Renal cortical epithelial cell (primary cell): ENCODE data around the gene C1QTNF2. TPM values are rescaled to one million over a fixed set of nuclear protein-coding genes. Genes with fewer than 3 reads are reported as not detected.
A peak's percentile ranks its signal among the peaks of the same experiment; 100 is the strongest.

Experiments used
- DNase-seq: peaks from one replicate; pipeline ENCODE4 v3.0.0-alpha.2; 2011; ENCODE audit warnings: low read depth
- total RNA-seq: library from RNA; depleted of rRNA; stranded (reverse); fragments of >200 nt; gene quantifications from 2 replicates; pipeline ENCODE4 v1.2.3, GENCODE V29; 2014

Gene C1QTNF2, protein sequence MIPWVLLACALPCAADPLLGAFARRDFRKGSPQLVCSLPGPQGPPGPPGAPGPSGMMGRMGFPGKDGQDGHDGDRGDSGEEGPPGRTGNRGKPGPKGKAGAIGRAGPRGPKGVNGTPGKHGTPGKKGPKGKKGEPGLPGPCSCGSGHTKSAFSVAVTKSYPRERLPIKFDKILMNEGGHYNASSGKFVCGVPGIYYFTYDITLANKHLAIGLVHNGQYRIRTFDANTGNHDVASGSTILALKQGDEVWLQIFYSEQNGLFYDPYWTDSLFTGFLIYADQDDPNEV
- total RNA-seq = not detected in 2 replicates

DNA sequence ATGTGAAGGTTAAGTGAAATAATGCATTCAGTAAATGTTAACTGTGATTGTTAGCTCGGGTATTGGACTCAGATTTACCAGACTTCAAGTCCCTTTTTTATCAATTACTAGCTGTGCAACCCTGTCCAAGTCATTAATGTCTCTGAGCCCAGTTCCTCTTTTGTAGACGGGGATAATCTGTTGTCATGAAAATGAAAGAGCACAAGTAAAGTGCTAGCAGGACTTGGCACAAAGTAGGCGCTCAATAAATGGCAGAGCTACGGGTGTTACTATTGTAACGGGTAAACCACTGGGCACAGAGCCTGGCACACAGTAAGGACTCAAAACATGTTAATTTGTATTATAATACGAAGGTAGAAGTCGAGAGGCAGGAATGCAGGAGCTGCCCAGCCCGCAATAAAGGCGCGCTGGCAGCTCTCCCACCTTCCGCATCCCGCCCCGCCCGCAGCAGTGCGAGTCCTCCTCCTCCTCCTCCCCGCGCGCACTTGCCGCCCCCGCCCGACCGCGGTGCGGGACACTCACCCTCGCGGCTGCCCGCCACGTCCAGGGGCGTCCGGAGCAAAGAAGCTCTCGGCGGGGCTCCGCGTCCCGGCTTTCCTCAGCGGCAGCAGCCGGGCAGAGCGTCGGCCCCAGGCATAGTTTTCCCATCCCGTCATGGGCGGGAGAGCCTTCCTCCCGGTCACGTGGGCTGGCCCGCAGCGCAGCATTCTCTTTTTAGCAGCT lies at the start of gene C1QTNF2:
Gene C1QTNF2, minus strand, starts transcription at position 637 of the 723 bp plus-strand sequence. CDS start 15,615 bp downstream, outside the sequence.
- DNase-seq = no peak

DNA sequence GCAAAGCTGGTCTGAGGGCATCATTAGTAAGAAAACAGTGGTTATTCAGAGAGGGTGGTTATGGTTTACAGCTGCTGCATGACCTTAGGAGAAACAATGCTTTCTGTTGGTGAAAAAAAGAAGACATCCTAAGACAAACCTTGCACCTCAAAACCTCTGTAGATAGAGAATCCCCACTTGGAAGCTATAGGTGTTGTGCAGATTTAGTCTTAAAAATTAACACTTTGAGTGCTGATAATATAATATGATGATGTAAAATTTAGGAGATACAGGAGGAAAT lies 49.8 kb upstream of the C1QTNF2 start:
- no peak for DNase-seq

DNA sequence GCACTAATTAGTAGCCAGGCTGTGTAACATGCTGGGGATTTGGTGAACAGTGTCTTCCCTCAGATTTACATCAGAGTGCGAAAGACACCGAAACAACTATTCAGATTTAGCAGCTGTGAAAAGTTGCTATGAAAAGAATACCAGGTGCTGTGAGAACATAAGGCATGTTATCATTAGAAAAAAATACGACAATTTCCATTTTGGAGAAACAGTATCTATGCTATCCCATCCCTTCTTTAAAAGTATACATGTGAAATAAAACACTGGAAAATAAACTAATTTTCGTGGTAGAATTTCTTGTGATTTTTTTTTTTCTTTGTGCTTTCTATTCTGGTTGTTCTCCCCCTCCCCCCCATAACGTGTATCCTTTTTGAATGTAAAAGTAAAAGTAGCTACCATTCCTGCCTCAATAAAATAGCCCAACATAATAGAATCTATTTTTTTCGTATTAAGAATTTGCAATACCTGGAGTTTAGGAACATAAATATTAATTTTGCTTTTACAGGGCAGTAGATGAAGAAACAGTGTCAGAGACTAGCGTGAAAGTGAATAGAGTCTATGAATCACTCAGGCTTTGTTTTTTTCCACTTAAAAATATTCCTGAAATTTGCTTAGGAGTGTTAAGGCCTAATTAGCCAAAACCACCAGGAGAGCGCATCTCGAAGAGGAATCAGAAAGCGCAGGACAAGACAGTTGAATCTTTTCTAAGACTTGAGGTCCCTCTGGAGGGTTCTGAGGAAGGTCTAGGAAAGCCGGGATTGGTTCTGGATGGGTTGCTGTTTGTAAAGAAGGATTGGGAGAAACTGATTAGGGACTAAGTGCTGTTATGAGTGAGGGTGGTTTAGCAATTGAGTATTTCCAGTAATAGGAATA lies 49.3 kb upstream of the C1QTNF2 start:
- no peak for DNase-seq

DNA sequence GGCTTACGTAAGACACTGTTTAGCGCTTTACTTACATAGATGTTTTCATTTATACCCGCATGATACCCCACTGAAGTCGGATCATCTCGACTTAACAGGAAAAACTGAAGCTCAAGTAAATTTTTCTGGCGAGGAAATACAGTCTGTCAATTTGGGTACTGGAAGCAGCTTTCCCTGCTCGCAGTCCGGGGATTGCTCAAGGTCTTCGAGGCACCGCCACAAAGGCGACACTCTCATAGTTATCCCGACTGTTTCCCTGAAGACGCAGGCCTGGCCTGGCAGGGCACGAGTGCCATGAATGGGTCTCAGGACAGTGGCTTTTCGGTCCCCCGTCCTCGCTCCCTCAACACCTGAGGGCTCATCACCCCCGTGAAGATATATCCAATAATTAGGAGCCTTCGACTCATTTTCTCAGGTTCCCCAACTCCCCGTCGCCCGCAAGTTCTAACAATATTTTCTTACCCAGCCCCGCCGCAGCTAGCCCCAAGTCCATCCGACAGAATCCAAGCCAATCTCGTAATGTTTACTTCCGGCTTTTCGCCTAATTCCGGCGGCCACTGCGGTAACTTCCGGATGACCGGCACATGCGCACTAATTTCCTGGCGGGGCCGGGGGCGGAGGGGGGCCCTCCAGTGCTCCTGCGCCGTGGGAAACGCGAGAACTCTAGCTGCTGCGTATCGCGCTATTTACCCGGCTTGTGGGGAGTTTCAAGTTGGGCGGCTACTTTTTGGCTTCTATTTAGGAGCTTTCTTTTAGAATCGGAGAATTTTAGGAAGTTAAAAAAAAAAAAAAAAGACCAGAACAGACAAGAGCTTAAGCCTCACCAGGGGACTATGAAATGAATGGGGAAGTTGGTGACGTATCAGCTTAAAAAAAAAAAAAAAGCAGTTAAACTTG lies 48.4 kb upstream of the C1QTNF2 start, which contains the start of gene SLU7:
Gene SLU7, minus strand, starts transcription at position 521 of the 897 bp plus-strand sequence. CDS start 3,787 bp downstream, outside the sequence.
- DNase-seq = peak; percentile 90

DNA sequence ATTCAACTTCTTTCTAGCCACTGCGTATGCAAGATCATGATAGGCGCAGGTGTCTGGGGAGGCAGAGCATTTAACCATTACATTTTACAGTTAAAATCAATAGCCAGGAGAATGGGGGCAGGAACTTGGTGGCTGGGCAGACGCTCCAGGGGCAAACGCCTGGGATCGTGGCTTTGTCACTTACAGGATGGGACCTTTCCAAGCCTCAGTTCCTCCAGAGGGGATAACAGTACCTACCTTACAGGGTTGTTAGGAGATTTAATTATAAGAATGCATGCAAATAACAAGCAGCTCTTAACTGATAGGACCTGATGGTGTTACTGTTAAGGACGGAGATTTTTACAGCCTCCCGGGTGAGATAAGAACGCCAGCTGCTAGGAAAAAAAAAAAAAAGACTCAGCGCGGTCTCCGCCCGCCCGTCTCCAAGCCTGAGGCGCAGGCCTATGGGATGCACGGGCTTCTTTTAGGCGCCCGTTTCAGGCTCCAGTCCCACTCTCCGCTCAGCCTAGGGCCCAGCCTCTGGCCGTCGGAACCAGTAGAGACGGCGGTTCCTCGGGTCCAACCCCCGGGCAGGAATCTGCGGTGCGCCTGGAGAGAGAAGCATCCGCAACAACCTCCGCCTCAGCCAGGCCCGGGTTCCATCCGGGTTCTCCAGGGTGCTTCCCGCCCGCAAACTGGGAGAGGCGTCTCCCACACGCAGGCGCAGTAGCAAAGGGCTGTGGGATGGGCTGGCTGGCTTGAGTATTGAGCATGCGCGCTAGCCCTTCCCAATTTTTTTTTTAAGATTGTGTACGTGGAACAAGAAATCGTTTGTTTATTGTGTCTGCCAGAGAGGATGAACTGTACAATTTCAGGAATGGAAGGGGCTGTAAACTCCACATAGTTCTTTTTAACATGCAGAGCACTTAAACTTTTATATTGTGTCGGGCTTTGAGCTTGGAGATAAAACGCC lies 29.3 kb upstream of the C1QTNF2 start, which contains the start of gene FAM200C:
Gene FAM200C, minus strand, starts transcription at position 653 of the 952 bp plus-strand sequence. CDS start 4,564 bp downstream, outside the sequence.
- peak; percentile 87 for DNase-seq

DNA sequence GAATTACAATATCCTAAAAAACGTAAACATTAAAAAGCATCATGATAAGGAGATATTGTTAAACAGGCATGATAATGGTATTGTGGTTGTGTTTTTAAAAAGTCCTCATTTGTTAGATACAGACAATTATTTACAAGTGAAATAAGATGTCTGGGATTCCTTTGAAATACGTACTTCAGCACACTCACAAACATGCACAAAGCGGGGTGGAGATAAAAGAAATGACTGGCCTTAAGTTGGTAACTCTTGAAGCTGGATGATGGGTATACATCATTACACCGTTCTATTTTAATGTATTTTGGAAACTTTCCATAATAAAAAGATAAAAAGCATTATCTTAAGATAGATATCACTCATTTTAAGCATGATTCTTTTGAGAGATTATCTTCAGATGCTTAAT lies 28.4 kb upstream of the C1QTNF2 start:
- peak; percentile 15 for DNase-seq

DNA sequence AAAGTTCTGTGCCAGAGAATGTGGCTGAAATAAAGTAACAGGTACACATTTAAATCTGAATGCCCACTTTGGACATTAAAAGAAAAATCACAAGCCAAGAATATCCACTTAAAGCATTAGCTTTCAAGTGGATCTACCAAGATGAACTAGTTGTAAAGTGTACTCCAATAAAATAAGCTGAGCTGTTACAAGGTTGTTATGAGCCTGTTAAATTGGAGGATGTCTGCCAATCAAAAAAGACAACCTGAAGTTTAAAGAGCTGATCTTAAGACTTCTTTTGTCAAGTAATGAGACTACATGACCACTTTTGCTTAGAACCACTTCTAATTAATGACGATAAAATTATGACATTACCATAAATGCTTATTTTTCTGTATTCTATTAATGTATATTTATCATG lies 27.1 kb upstream of the C1QTNF2 start:
- no peak for DNase-seq

DNA sequence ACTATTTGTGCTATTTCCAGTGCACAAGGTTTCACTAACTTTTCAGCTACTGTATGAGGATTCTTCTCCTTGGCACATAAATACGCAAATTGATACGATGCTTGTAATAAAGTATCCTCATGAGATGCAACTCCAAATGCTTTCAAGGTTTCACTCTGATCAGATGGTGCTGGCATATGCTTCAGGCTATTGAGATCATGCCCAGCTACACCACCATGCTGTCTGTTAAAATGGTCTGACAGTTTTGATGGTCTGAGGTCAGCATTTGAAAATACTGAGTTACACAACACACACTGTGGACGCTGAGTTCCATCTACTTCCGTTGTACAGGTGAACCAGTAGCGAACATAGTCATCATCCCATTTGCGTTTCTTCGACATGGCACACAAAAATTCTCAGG lies 24.7 kb upstream of the C1QTNF2 start:
- no peak for DNase-seq

DNA sequence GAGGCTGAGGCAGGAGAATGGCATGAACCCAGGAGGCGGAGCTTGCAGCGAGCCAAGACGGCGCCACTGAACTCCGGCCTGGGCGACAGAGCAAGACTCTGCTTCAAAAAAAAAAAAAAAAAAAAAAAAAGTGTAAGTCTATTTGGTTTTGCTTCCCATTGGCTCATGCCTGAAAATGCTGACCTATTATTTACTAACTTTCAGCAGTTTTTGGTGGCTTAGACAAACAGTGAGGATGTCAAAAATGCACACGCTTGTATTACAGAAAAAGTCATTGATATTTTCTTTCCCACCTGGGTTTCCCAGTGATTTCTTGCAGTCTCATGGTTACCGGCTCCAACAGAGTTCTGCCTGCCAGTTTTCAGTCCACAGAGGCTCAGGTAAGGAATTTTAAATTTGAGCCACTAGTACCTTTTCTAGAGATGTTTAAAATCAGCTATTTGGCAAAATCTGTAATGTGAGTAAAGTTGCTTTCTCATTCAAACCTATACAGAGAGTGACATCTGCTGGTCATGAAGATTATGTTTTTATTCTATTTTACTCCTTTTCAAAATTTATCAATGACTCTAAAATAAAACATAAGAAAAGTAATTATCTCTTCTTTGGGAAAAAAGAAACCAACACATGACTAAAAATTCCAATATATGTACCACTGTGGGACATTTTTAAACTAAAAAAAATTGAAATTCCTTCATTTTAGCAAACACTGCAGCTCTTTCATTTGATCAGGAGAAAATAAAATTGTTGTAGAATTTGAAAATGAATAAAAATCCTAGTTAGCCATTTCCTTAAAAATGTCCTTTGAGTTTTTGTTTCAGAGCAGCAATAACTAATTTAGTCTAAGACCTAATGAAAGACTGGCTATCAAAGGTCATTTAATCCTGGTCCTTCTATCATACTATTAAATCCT lies 20.6 kb upstream of the C1QTNF2 start:
- peak; percentile 44 for DNase-seq

DNA sequence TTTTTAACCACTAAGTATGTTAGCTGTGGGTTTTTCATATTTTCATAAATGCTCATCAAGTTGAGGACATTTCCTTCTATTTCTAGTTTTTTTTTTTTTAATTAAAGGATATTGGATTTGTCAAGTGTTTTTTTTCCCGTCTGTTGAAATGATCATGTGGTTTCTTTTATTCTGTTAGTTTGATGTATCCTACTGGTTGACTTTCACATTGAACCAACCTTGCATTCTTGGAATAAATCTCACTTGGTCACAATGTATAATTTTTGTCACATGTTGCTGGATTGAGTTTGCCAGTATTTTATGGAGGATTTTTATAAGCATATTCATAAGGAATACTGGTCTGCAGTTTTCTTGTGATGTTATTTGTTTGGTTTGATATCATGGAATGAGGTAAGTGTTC lies 17.0 kb upstream of the C1QTNF2 start:
- DNase-seq = no peak

DNA sequence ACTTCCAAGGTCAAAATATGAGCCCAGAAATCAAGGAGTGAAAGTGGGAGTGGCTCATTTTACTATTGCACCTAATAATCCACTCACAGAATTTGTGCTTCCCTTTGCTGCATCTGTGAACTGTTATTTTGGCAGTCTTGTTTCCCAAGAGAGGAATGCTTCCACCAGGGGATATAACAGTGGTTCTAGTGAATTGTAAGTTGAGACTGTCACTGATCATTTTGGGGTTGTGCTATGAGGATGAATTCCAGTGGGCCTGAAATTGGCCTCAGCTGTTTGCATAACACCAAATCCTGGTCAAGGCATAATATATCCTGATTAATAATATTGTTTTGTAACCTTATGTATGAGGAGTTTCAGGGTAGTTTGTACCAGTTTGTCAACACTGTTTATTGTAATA lies 15.1 kb upstream of the C1QTNF2 start:
- no peak for DNase-seq

DNA sequence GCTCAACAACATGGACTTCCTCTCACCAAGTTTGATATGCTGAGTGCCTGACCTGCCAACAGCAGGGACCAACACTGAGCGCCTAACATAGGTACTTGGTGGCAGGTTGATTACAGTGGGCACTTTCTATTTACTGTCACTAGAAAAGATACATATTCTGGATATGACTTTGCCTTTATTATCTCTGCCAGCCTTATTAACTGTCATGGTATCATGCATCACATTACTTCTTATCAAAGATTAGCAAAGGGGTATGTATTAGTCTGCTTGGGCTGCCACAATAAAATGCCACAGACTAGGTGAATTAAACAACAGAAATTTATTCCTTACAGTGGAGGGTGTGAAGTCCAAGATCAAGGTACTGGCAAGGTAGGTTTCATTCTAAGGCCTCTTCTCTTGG lies 14.3 kb upstream of the C1QTNF2 start:
- no peak for DNase-seq

DNA sequence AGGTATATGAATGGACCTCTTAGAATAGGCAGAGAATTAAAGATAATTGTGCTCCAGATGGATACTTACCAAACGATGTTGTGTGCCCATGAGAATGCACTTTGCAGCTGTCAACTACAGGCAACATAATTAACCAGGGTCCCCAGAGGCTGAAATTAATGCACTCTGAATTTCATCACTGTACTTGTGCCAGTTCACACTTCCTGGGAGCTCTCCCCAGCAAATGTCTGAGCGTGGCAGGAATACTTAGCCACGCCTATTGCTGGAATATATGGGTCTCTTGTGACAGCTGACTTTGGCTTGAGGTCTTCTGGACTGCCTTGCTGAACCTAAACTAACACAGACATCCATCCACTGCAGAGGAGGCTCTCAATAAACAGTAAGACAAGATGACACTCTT lies 11.9 kb upstream of the C1QTNF2 start:
- DNase-seq = no peak

DNA sequence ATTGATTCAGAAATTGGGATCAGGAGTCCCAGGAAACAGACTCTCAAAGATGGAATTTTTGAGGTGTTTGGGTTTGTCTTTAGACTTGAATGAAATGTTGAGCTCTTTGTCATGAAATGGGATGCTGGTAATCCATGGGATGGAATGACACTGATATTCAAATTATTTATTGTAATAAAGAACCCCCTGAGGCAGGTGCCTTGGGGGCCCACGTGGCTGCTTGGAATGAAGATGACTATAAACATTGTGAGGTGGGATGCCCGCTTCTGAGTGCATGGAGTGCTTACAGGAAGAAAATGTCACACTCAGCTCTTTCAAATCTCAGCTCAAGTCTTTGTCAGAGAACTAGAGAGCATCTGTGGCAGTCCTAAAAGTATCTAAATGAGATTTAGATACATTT lies 9.6 kb upstream of the C1QTNF2 start:
- no peak for DNase-seq

DNA sequence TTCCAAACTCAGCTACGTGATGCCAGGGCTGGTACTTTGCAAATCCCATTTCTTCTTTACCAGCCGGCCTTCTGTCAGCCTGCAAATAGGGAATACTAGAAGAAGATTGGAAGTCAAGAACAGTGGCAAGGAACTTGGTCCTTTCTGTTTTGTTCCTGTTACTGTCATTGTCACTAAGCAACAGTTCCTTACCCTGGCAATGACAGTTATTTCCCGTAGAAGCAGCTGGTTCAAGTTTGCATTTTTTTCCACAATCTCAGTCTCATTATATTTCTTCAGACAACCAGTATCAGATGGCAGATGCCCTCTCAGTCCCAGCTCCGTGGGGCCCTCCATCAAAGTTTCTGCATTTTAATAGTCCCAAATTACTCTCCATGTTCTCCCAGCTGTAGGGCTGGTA lies 9.1 kb upstream of the C1QTNF2 start:
- DNase-seq = no peak

DNA sequence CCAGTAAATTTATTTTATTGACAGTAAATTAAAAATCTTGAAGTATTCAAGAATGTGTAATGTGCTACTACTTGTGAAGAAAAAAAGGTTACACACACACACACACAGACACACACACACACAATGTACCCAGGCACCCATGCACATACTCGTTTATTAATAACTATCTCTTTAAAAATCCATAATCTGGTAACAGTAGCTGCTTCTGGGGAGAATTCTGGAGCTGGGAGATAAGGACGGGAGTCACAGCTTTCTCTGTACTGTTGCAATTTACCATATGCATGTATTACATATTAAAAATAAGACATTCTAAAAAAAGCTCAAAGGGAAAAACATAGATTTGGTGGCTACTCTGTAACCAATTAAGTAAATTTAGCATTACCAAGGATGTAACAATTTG lies 7.9 kb upstream of the C1QTNF2 start:
- no peak for DNase-seq

DNA sequence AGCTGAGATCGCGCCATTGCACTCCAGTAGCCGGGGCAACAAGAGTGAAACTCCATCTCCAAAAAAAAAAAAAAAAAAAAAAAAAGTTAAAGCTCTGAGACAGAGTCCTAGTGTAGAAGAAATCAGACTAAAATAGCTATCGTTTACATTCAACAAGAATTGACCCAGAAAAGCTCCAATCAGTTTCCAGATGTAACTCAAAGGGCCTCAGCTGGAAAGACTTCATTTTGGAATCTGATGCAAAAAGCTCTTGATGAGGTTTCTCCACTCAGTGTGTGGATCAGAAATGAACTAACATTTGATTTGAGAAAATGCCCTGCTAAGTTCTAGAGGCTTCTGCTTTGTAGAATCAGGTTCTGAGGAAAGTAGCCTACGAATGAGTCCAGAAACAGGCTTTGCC lies 7.2 kb upstream of the C1QTNF2 start:
- no peak for DNase-seq

DNA sequence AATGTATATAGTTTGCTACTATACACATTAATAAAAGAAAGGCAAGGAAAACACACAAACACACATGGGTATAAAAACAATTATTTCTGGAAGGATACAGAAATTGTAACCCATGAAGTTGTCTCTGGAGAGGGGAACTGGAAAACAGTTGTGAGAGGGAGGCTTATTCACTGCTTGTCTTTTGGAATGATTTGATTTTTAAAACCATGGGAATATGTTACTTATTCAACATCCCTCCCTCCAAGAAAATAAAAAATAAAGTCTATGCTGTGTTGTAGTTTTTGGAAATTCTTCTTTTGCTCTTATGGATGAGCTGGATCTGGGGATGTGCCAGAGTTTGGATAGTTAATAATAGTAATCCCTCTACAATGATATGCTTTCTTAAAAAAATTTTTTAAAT lies 6.0 kb upstream of the C1QTNF2 start:
- DNase-seq = no peak

DNA sequence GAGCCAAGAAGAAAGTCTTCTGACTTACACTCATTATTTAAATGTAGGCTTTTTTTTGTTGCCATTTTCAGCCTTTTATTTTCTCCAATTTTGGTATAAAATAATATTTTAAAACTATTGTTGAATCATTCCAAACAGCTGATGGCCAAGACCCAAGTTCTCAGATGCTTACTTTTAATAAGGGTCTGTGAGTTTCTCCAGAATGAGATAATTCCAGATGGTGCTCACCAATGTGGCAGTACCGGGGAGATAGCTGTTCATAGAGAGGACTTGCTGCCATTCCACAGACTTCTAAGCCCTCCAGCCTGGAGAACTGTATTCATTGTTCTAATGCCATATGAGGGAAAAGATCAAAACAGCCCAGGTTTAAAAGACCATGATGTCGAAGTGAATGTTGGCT lies 5.3 kb upstream of the C1QTNF2 start:
- DNase-seq = no peak
